GM12878 (cell line): ENCODE results near the gene PHOSPHO1.

Experiments used
- CBX3 ChIP-seq: fragments of 200-600 bp; sonication (generic); IDR thresholded peaks from 2 replicates; pipeline ENCODE4 v1.6.1; 2016; ENCODE audit warnings: low read depth, borderline replicate concordance
- CHD2 ChIP-seq: IDR thresholded peaks from 2 replicates; pipeline ENCODE4 v1.6.1; 2011; ENCODE audit warnings: low read depth, low read length, improper control_type of control experiment, borderline replicate concordance
- EGR1 ChIP-seq, 2 experiments: IDR thresholded peaks; 1 replicate in 1 of 2; 2 replicates in 1 of 2; pipeline ENCODE4 v1.6.1; 2011 to 2012; ENCODE audit warnings: low read depth in 2 of 2, low read length in 2 of 2, borderline replicate concordance in 1 of 2, mild to moderate bottlenecking in 1 of 2, moderate library complexity in 1 of 2
- PAX8 ChIP-seq: fragments of 450-650 bp; IDR thresholded peaks from 2 replicates; pipeline ENCODE4 v1.6.1; 2017; ENCODE audit warnings: mild to moderate bottlenecking, moderate library complexity
- POLR2A ChIP-seq: IDR thresholded peaks from 2 replicates; pipeline ENCODE4 v1.6.1; 2011; ENCODE audit warnings: low read depth, mild to moderate bottlenecking, low read length
- SMC3 ChIP-seq: IDR thresholded peaks from 2 replicates; pipeline ENCODE4 v1.6.1; 2011; ENCODE audit warnings: low read length, improper control_type of control experiment, borderline replicate concordance
- SP1 ChIP-seq: IDR thresholded peaks from one replicate; pipeline ENCODE4 v1.6.1; 2011; ENCODE audit warnings: low read depth, low read length
- YY1 ChIP-seq: IDR thresholded peaks from 2 replicates; pipeline ENCODE4 v1.6.1; 2011; ENCODE audit warnings: low read depth, mild to moderate bottlenecking, low read length
- TF ChIP-seq, protein P1 (sequence below), 3 experiments: IDR thresholded peaks in 2 of 3; conservative IDR thresholded peaks in 1 of 3; 2 replicates each; pipeline ENCODE4 v1.5.1; 2011; ENCODE audit warnings: low read depth in 3 of 3, low read length in 3 of 3, mild to moderate bottlenecking in 3 of 3, control low read depth in 2 of 3, moderate library complexity in 2 of 3, inconsistent platforms in 1 of 3, mixed read lengths in 1 of 3; ENCODE audit not compliant: control insufficient read depth in 2 of 3, insufficient read depth in 1 of 3; ENCODE audit errors: extremely low read depth in 1 of 3
- TF ChIP-seq, protein P2 (sequence below): IDR thresholded peaks from 2 replicates; pipeline ENCODE4 v1.6.1; 2012; ENCODE audit warnings: mild to moderate bottlenecking, low read depth, low read length

DNA sequence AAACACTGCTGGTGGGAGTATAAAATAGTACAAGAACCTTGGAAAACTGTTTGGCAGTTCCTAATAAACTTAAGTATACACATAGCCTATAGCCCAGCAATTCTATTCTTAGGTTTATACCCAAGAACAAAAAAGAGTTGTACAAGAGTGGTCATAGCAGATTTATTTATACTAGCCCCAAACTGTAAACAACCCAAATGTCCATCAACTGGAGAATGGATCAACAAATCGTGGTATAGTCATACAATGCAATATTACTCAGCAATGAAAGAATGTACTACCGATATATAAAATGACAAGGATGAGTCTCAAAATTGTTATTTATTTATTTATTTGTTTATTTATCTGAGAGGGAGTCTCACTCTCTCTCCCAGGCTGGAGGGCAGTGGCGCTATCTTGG, 43.3 kb downstream of the PHOSPHO1 start:
- TF ChIP-seq CHD2 (no peak), YY1 (no peak), SMC3 (no peak), SP1 (no peak), CBX3 (no peak), EGR1 (IDR thresholded peaks at IDR 0.05; ENCODE audit: borderline replicate concordance in 1 of 2, low read depth in 2 of 2, low read length in 2 of 2) (no peak), POLR2A (no peak), PAX8 (no peak)
- TF ChIP-seq, protein P1, sequence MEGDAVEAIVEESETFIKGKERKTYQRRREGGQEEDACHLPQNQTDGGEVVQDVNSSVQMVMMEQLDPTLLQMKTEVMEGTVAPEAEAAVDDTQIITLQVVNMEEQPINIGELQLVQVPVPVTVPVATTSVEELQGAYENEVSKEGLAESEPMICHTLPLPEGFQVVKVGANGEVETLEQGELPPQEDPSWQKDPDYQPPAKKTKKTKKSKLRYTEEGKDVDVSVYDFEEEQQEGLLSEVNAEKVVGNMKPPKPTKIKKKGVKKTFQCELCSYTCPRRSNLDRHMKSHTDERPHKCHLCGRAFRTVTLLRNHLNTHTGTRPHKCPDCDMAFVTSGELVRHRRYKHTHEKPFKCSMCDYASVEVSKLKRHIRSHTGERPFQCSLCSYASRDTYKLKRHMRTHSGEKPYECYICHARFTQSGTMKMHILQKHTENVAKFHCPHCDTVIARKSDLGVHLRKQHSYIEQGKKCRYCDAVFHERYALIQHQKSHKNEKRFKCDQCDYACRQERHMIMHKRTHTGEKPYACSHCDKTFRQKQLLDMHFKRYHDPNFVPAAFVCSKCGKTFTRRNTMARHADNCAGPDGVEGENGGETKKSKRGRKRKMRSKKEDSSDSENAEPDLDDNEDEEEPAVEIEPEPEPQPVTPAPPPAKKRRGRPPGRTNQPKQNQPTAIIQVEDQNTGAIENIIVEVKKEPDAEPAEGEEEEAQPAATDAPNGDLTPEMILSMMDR (IDR thresholded peaks at IDR 0.05 in 2 of 3, conservative IDR thresholded peaks at IDR 0.05 in 1 of 3; ENCODE audit: control insufficient read depth in 2 of 3, extremely low read depth in 1 of 3, insufficient read depth in 1 of 3, low read depth in 3 of 3, low read length in 3 of 3): no peak
- TF ChIP-seq, protein P2, sequence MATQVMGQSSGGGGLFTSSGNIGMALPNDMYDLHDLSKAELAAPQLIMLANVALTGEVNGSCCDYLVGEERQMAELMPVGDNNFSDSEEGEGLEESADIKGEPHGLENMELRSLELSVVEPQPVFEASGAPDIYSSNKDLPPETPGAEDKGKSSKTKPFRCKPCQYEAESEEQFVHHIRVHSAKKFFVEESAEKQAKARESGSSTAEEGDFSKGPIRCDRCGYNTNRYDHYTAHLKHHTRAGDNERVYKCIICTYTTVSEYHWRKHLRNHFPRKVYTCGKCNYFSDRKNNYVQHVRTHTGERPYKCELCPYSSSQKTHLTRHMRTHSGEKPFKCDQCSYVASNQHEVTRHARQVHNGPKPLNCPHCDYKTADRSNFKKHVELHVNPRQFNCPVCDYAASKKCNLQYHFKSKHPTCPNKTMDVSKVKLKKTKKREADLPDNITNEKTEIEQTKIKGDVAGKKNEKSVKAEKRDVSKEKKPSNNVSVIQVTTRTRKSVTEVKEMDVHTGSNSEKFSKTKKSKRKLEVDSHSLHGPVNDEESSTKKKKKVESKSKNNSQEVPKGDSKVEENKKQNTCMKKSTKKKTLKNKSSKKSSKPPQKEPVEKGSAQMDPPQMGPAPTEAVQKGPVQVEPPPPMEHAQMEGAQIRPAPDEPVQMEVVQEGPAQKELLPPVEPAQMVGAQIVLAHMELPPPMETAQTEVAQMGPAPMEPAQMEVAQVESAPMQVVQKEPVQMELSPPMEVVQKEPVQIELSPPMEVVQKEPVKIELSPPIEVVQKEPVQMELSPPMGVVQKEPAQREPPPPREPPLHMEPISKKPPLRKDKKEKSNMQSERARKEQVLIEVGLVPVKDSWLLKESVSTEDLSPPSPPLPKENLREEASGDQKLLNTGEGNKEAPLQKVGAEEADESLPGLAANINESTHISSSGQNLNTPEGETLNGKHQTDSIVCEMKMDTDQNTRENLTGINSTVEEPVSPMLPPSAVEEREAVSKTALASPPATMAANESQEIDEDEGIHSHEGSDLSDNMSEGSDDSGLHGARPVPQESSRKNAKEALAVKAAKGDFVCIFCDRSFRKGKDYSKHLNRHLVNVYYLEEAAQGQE: no peak
